Measurements from ENCODE around the gene CAPZA3.
"Not testable (repeated sequence)": the region's sequence is repeated elsewhere in the genome, so short reads cannot be mapped to it uniquely, and the experiment has no call there.

CAPZA3 gene

GRCh38 chr12:18754124-18754707 is 16.3 kb downstream of the CAPZA3 start:
- no peak for DNase-seq (ENCODE audit: low read depth)

DNA sequence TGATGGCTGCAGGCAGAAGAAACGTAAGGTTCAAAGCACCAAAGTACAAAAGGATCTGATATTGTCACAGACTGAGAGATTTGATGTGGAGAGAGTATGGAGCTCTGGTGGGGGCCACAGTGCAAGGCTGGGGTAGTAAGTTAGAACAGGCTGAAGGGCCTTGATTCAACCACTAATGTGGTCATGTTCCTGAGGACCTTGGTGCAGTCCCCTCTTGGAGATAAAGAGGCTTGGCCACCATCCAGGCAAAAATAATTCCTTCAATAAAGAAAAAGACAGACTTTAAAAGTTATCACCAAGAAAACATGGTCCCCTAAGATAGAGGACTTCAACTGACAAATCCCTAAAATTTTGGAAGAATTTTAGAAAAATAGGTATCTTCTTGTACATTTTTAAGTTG is 17.4 kb downstream of the CAPZA3 start:
- no peak for DNase-seq (ENCODE audit: low read depth)

- DNase-seq (ENCODE audit: low read depth): not testable (repeated sequence)
Measured at GRCh38 chr12:18766479-18766878, 28.6 kb downstream of the CAPZA3 start.

GRCh38 chr12:18782827-18783226 is 44.9 kb downstream of the CAPZA3 start:
- DNase-seq (ENCODE audit: low read depth): no peak

GRCh38 chr12:18785465-18785864 is 47.5 kb downstream of the CAPZA3 start:
- not testable (repeated sequence) for DNase-seq (ENCODE audit: low read depth)
